Measurements from ENCODE around the gene MEIS2. TPM values are rescaled to one million over a fixed set of nuclear protein-coding genes. Genes with fewer than 3 reads are reported as not detected.

MEIS2 gene
- total RNA-seq, 4 donors from 2014 or later: 7.5 to 40.4 (median 21.2) TPM

DNA sequence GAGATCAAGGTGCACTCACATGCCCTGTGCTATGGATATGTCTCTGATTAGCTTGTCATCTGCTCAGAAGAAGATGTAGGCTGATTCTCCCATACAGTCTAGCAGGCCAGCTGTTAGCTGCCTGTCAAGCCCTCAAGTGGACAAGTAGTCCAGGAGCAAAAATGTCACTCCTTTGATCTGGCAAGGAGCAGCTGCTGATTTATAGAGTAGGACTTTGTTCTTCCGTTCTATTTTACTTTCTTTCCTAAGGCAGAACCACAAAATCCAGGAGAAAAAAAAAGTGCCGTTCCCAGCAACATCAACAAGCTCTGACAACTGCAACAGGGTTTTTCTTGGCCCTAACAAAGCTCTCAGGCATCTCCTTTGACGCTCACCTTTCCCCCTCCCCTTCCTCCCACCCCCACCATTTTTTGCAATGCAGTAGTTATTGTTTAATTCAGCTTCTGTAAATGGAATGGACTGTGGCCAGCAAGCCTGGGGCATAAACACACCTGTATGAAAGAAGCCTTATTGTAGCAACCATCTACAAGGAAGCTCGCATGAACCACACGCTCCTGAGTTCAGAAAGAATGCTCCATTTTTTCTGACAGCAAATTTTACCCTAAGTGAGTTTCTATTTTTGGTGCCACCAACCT, 196.3 kb downstream of the MEIS2 start:
- TF ChIP-seq POLR2A (IDR thresholded peaks at IDR 0.05) (no peak), CTCF (IDR thresholded peaks at IDR 0.05) (no peak)
- Histone ChIP-seq H3K9me3 (no peaks in the 10 kb centered on the region), H3K4me1 (no peaks in the 10 kb centered on the region), H3K27ac (no peak overlapping the region), H3K36me3 (no peaks in the 10 kb centered on the region), H3K4me3 (no peak overlapping the region), H3K27me3 (no peaks in the 10 kb centered on the region)
- no peak for DNase-seq

- H3K36me3 ChIP-seq: no peaks in the 10 kb centered on the region
- TF ChIP-seq POLR2A (IDR thresholded peaks at IDR 0.05) (no peak), CTCF (IDR thresholded peaks at IDR 0.05) (no peak)
- DNase-seq: no peak
- H3K4me3 ChIP-seq: no peak overlapping the region
- no peak overlapping the region for H3K27ac ChIP-seq
- H3K27me3 ChIP-seq: no peaks in the 10 kb centered on the region
- no peaks in the 10 kb centered on the region for H3K9me3 ChIP-seq
- H3K4me1 ChIP-seq: no peaks in the 10 kb centered on the region
These were observed 197.2 kb downstream of the MEIS2 start for GRCh38 chr15:36903195-36903594.

GRCh38 chr15:36901012-36901411, 199.3 kb downstream of the MEIS2 start:
- no peaks in the 10 kb centered on the region for H3K4me1 ChIP-seq
- H3K27me3 ChIP-seq: no peaks in the 10 kb centered on the region
- H3K9me3 ChIP-seq: no peaks in the 10 kb centered on the region
- TF ChIP-seq CTCF (IDR thresholded peaks at IDR 0.05) (no peak), POLR2A (IDR thresholded peaks at IDR 0.05) (no peak)
- no peak for DNase-seq
- H3K27ac ChIP-seq: no peak overlapping the region
- no peak overlapping the region for H3K4me3 ChIP-seq
- no peaks in the 10 kb centered on the region for H3K36me3 ChIP-seq

DNA sequence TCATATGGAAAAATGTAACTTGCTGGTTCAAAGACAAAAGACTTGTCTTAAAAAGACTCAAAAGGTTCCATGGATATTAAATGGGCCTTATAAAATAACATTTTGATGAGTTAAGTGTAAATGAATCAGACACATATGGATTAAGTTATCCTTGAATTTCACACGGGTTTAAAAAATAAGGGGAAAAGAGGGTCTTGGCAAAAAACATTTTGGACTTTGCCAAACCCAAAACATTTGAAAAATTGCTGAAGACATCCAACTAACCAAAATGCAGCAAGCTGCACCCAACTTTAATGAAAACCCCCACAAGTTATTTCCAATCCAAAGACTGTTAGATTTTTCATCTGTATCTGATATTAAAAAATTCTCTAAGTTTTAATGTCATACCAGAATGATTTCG, 200.7 kb downstream of the MEIS2 start:
- TF ChIP-seq CTCF (IDR thresholded peaks at IDR 0.05): no peak
- no peak for TF ChIP-seq POLR2A (IDR thresholded peaks at IDR 0.05)
- H3K36me3 ChIP-seq: no peaks in the 10 kb centered on the region

DNA sequence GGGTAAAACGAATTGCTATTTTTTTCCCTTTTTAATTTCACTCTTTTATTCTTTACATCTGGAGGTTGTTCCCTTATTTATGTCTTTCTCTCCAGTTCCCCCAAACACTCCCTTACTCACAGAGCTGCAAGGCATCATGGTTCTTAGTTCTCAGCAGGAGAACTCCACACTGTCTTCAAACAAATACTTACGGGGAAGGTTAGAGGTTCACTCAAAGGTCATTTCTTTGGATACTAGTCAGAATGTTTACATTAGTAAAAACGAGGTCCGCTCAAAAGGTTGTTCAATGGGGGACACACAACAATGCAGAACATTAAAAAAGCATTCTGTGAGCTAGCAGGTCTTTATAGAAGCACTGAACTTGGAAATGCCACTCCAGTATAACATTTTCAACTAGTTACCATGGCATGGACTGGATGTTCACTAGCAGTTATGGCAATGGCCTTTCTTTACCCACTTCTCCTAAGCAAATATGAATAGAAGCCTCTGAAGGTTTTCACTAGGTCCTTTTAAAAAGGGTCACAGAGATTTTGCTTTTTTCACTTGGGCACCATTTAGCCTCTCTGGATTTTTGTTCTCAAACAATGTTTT, 201.7 kb downstream of the MEIS2 start:
- H3K27ac ChIP-seq: no peak overlapping the region
- H3K36me3 ChIP-seq: no peaks in the 10 kb centered on the region
- DNase-seq: no peak
- H3K9me3 ChIP-seq: no peaks in the 10 kb centered on the region
- no peaks in the 10 kb centered on the region for H3K4me1 ChIP-seq
- no peaks in the 10 kb centered on the region for H3K27me3 ChIP-seq
- TF ChIP-seq POLR2A (IDR thresholded peaks at IDR 0.05): no peak
- TF ChIP-seq CTCF (IDR thresholded peaks at IDR 0.05): no peak
- no peak overlapping the region for H3K4me3 ChIP-seq

More for the DNA sequence above, 200.7 kb downstream of the MEIS2 start:
- H3K4me3 ChIP-seq: no peak overlapping the region
- no peaks in the 10 kb centered on the region for H3K27me3 ChIP-seq
- H3K27ac ChIP-seq: no peak overlapping the region
- no peaks in the 10 kb centered on the region for H3K9me3 ChIP-seq
- DNase-seq: no peak
- no peaks in the 10 kb centered on the region for H3K4me1 ChIP-seq

Data from Peyer's patch (tissue), 4 donors.